ENCODE data around the gene SHLD1.
"Not testable (repeated sequence)": the region's sequence is repeated elsewhere in the genome, so short reads cannot be mapped to it uniquely, and the experiment has no call there.

SHLD1 gene

DNA sequence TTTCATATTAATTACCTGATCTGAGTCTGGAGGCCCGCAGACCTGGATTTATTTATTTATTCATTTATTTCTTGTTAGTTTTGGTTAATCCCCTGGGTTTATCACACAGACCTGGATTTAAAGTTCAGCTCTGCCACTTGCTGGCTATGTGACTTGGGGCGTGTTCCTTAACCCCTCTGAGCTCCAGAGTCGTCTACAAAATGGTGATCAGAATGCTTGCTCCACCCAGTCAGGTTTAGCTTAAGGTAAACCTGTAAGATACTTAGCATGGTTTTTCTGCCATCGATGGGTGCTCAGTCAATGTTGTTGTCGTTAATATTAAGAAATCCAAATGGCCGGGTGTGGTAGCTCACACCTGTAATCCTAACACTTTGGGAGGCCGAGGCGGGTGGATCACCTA is 23.4 kb downstream of the SHLD1 start:
- DNase-seq = no peak
- Histone ChIP-seq H3K4me1 (ENCODE audit: low read length) (peaks cover 17% of the 10 kb centered on the region), H3K36me3 (replicated peaks; ENCODE audit: insufficient read depth, low read length) (no peaks in the 10 kb centered on the region), H2AFZ (ENCODE audit: low read length) (no peak overlapping the region), H3K9me2 (replicated peaks; ENCODE audit: insufficient read depth, low read length) (no peaks in the 10 kb centered on the region), H3K27ac (ENCODE audit: low read length) (no peak overlapping the region), H3K9ac (ENCODE audit: low read length) (no peak overlapping the region), H3K79me2 (ENCODE audit: low read length) (no peaks in the 10 kb centered on the region), H4K20me1 (ENCODE audit: insufficient read depth, low read length) (no peaks in the 10 kb centered on the region), H3K27me3 (replicated peaks; ENCODE audit: insufficient read depth, low read length) (no peaks in the 10 kb centered on the region), H3K9me3 (replicated peaks; ENCODE audit: insufficient read depth, low read length) (no peaks in the 10 kb centered on the region), H3K4me3 (ENCODE audit: low read length) (no peak overlapping the region), H3K4me2 (ENCODE audit: low read depth, low read length) (no peak overlapping the region), H3F3A (ENCODE audit: insufficient read depth, low read length) (peaks cover 16% of the 10 kb centered on the region)
- TF ChIP-seq, protein P1, sequence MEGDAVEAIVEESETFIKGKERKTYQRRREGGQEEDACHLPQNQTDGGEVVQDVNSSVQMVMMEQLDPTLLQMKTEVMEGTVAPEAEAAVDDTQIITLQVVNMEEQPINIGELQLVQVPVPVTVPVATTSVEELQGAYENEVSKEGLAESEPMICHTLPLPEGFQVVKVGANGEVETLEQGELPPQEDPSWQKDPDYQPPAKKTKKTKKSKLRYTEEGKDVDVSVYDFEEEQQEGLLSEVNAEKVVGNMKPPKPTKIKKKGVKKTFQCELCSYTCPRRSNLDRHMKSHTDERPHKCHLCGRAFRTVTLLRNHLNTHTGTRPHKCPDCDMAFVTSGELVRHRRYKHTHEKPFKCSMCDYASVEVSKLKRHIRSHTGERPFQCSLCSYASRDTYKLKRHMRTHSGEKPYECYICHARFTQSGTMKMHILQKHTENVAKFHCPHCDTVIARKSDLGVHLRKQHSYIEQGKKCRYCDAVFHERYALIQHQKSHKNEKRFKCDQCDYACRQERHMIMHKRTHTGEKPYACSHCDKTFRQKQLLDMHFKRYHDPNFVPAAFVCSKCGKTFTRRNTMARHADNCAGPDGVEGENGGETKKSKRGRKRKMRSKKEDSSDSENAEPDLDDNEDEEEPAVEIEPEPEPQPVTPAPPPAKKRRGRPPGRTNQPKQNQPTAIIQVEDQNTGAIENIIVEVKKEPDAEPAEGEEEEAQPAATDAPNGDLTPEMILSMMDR (IDR thresholded peaks at IDR 0.05; ENCODE audit: low read length) = no peak
- TF ChIP-seq EZH2 (optimal IDR thresholded peaks at IDR 0.05; ENCODE audit: low read depth, low read length) (no peak), EZH2phosphoT487 (IDR thresholded peaks at IDR 0.05; ENCODE audit: low read length) (no peak)

DNA sequence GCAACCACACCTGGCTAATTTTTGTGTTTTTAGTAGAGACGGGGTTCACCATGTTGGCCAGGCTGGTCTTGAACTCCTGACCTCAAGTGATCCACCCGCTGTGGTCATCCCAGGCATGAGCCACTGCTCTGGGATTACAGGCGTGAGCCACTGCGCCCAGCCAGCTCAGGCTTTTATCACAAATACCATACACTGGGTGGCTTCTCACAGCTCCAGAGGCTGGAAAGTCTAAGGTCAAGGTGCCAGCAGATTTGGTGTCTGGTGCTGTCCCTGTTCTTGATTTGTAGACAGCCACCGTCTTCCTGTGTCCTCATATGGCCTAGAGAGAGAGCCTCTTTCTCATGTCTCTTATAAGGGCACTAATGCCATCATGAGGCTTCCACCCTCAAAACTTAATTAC is 25.9 kb downstream of the SHLD1 start:
- Histone ChIP-seq H3F3A (ENCODE audit: insufficient read depth, low read length) (peaks cover 6% of the 10 kb centered on the region), H2AFZ (ENCODE audit: low read length) (no peak overlapping the region), H3K27ac (ENCODE audit: low read length) (no peak overlapping the region), H3K27me3 (replicated peaks; ENCODE audit: insufficient read depth, low read length) (no peaks in the 10 kb centered on the region), H3K9me3 (replicated peaks; ENCODE audit: insufficient read depth, low read length) (no peaks in the 10 kb centered on the region), H3K4me1 (ENCODE audit: low read length) (peaks cover 5% of the 10 kb centered on the region), H4K20me1 (ENCODE audit: insufficient read depth, low read length) (no peaks in the 10 kb centered on the region), H3K79me2 (ENCODE audit: low read length) (no peaks in the 10 kb centered on the region), H3K4me3 (ENCODE audit: low read length) (no peak overlapping the region), H3K9me2 (replicated peaks; ENCODE audit: insufficient read depth, low read length) (no peaks in the 10 kb centered on the region), H3K36me3 (replicated peaks; ENCODE audit: insufficient read depth, low read length) (no peaks in the 10 kb centered on the region), H3K9ac (ENCODE audit: low read length) (no peak overlapping the region), H3K4me2 (ENCODE audit: low read depth, low read length) (no peak overlapping the region)
- TF ChIP-seq EZH2phosphoT487 (IDR thresholded peaks at IDR 0.05; ENCODE audit: low read length) (no peak), EZH2 (optimal IDR thresholded peaks at IDR 0.05; ENCODE audit: low read depth, low read length) (no peak)
- TF ChIP-seq, protein P1 (IDR thresholded peaks at IDR 0.05; ENCODE audit: low read length) = no peak
- DNase-seq = no peak

DNA sequence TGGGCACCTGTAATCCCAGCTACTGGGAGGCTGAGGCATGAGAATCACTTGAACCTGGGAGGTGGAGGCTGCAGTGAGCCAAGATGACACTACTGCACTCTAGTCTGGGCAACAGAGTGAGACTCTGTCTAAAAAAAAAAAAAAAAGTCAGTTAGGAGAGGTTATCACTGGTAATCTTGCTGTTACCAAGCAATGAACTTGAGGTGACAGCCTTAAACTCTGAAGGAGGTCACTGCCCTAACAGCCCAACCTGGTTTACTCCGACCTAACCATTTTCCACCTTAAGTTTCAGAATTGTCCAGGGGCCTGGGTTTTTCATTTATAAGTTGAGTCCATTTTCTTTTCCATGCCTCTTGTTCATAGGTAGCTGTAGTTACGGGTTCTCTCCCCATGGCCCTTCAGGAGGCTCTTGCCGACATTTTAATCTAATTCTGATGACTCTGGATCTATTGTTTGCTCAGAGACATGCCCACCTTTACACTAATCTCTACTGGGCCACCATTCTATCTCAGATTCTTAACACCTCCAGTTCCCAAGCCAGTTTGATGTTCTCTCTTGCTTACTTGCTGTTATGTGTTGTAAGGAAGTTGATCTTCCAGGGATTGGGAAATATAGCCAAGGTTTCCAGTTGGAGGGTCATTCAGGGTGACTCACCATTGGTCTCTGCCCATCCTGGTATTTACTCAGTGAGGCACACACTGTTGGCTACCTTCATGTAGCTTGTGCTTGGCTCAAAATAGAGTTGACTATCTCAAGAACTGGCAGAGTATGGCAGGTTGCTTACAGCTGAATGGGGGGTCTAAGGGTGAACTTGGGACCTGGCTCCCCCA is 29.1 kb downstream of the SHLD1 start:
- no peak for TF ChIP-seq EZH2phosphoT487 (IDR thresholded peaks at IDR 0.05; ENCODE audit: low read length)
- no peaks in the 10 kb centered on the region for H4K20me1 ChIP-seq (ENCODE audit: insufficient read depth, low read length)
- H3K4me2 ChIP-seq (ENCODE audit: low read depth, low read length) = no peak overlapping the region
- H3K9me2 ChIP-seq (replicated peaks; ENCODE audit: insufficient read depth, low read length) = no peaks in the 10 kb centered on the region
- no peaks in the 10 kb centered on the region for H3K9me3 ChIP-seq (replicated peaks; ENCODE audit: insufficient read depth, low read length)
- no peak for DNase-seq
- H3K9ac ChIP-seq (ENCODE audit: low read length) = no peak overlapping the region
- no peaks in the 10 kb centered on the region for H3K79me2 ChIP-seq (ENCODE audit: low read length)
- no peak overlapping the region for H2AFZ ChIP-seq (ENCODE audit: low read length)
- no peaks in the 10 kb centered on the region for H3F3A ChIP-seq (ENCODE audit: insufficient read depth, low read length)
- no peaks in the 10 kb centered on the region for H3K36me3 ChIP-seq (replicated peaks; ENCODE audit: insufficient read depth, low read length)
- no peaks in the 10 kb centered on the region for H3K27me3 ChIP-seq (replicated peaks; ENCODE audit: insufficient read depth, low read length)
- no peak overlapping the region for H3K27ac ChIP-seq (ENCODE audit: low read length)
- no peak overlapping the region for H3K4me3 ChIP-seq (ENCODE audit: low read length)
- no peaks in the 10 kb centered on the region for H3K4me1 ChIP-seq (ENCODE audit: low read length)

DNA sequence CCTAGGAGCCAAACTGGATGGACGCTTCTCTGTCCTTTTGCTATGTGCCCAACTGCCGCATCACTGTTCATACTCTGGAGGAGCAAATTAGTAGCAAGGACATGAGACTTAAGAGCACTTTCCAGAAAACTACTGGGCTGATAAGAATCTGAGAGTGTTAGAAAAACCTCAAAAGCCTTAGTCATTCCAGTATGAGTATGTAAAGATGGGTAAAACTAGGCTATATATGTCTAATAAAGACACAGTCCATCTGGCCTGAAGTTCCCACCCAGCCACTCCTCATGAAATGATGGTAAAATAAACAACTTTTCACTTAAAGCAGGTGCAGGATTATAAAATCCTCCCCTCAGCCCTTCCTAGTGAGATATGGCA is 30.6 kb downstream of the SHLD1 start:
- Histone ChIP-seq H3K9me3 (replicated peaks; ENCODE audit: insufficient read depth, low read length) (no peaks in the 10 kb centered on the region), H3K9ac (ENCODE audit: low read length) (no peak overlapping the region), H3F3A (ENCODE audit: insufficient read depth, low read length) (no peaks in the 10 kb centered on the region), H3K79me2 (ENCODE audit: low read length) (no peaks in the 10 kb centered on the region), H3K4me3 (ENCODE audit: low read length) (no peak overlapping the region), H3K36me3 (replicated peaks; ENCODE audit: insufficient read depth, low read length) (no peaks in the 10 kb centered on the region), H3K27me3 (replicated peaks; ENCODE audit: insufficient read depth, low read length) (no peaks in the 10 kb centered on the region), H3K9me2 (replicated peaks; ENCODE audit: insufficient read depth, low read length) (no peaks in the 10 kb centered on the region), H3K4me2 (ENCODE audit: low read depth, low read length) (no peak overlapping the region), H3K27ac (ENCODE audit: low read length) (no peak overlapping the region), H4K20me1 (ENCODE audit: insufficient read depth, low read length) (no peaks in the 10 kb centered on the region), H3K4me1 (ENCODE audit: low read length) (no peaks in the 10 kb centered on the region), H2AFZ (ENCODE audit: low read length) (no peak overlapping the region)
- no peak for DNase-seq
- TF ChIP-seq EZH2phosphoT487 (IDR thresholded peaks at IDR 0.05; ENCODE audit: low read length) (no peak), EZH2 (optimal IDR thresholded peaks at IDR 0.05; ENCODE audit: low read depth, low read length) (no peak)
- TF ChIP-seq, protein P1 (IDR thresholded peaks at IDR 0.05; ENCODE audit: low read length) = no peak

DNA sequence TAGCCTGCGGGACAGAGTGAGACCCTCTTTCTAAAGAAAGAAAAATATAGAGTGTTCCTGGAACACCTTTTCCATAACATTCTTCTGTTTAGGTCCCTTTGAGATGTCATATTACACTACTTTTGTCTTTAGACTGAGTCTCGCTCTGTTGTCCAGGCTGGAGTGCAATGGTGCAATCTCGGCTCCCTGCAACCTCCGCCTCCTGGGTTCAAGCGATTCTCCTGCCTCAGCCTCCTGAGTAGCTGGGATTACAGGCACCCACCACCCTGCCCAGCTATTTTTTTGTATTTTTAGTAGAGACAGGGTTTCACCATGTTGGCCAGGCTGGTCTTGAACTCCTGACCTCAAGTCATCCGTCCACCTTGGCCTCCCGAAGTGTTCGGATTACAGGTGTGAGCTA is 31.2 kb downstream of the SHLD1 start:
- not testable (repeated sequence) for H3K9me2 ChIP-seq (replicated peaks; ENCODE audit: insufficient read depth, low read length); DNase-seq; H3K36me3 ChIP-seq (replicated peaks; ENCODE audit: insufficient read depth, low read length); H3F3A ChIP-seq (ENCODE audit: insufficient read depth, low read length); H3K27ac ChIP-seq (ENCODE audit: low read length); H3K9me3 ChIP-seq (replicated peaks; ENCODE audit: insufficient read depth, low read length); H4K20me1 ChIP-seq (ENCODE audit: insufficient read depth, low read length); H3K9ac ChIP-seq (ENCODE audit: low read length); H3K27me3 ChIP-seq (replicated peaks; ENCODE audit: insufficient read depth, low read length); H3K4me3 ChIP-seq (ENCODE audit: low read length); H3K4me2 ChIP-seq (ENCODE audit: low read depth, low read length); H2AFZ ChIP-seq (ENCODE audit: low read length); H3K4me1 ChIP-seq (ENCODE audit: low read length); H3K79me2 ChIP-seq (ENCODE audit: low read length)

Measured in MM.1S (cell line).